HG03060 (cell line): ENCODE results near the gene FNDC3A.
"Not testable (repeated sequence)": the region's sequence is repeated elsewhere in the genome, so short reads cannot be mapped to it uniquely, and the experiment has no call there.

ENCODE experiments used
- ATAC-seq: cut with Tn5 transposase; IDR thresholded peaks from one replicate; pipeline ENCODE4 v1.9.1; 2021; ENCODE audit warnings: low read depth, moderate number of reproducible peaks; ENCODE audit not compliant: unreplicated experiment

The FNDC3A gene

DNA sequence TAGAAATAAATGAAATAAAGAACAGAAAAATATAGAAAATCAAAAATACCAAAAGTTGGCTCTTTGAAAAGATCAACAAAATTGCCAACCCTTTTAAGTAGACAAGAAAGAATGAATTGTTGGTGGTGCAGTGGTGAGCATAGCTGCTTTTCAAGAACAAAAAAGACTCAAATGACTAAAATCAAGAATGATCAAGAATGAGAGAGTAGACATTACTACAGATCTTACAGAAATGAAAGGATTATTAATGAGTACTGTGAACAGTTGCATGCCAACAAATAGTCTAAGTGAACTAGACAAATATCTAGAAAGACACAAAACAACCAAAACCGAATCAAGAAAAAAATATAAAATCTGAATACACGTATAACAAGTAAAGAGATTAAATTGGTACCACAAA is 53.9 kb downstream of the FNDC3A start:
- no peak for ATAC-seq

DNA sequence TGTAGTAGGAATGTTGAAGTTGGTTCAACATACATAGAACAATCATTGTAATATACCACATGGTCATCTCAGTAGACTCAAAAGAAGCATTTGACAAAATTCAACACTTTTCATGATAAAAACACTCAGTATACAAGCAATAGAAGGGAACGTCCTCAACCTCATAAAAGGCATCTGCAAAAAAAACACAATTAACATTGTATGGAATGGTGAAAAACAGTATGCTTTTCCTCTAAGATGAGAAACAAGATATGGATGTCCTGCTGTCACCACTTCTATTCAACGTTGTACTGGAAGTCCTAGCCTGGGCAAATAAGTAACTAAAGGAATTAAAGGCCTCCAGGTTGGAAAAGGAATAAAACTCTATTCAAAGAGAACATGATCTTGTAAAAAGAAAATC is 54.5 kb downstream of the FNDC3A start:
- ATAC-seq = no peak

DNA sequence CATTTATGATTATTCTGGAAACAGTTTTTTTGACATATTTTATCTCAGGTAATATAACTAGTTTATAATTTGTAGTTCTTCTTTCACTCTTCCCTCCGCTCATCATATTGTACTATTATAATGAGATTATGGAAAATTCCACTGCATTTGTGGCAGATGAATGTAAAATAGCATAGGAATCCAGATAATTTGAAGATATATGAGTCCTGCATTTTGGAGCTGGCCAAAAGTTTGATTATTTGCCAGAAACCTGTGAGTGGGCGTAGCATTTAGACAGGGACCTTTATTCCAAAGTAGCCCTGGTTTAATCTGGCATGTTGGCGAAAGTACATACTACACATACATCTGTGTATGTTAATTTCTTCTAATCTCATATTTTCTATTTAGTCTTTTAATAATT is 65.2 kb downstream of the FNDC3A start:
- no peak for ATAC-seq

DNA sequence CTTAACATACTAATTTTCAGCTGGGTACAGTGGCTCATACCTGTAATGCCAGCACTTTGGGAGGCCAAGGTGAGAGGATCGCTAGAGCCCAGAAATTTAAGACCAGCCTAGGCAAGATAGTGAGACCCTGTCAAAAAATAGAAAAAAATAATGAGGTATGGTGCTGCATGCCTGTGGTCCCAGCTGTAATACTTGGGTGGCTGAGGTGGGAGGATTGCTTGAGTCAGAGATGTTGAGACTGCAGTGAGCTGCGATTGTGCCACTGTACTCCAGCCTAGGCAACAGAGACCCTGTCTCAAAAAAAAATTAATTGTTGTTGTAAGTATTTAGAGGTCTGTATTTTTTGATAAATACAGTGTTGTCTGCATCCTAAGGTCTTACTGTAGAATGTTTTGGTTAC is 66.8 kb downstream of the FNDC3A start:
- no peak for ATAC-seq

DNA sequence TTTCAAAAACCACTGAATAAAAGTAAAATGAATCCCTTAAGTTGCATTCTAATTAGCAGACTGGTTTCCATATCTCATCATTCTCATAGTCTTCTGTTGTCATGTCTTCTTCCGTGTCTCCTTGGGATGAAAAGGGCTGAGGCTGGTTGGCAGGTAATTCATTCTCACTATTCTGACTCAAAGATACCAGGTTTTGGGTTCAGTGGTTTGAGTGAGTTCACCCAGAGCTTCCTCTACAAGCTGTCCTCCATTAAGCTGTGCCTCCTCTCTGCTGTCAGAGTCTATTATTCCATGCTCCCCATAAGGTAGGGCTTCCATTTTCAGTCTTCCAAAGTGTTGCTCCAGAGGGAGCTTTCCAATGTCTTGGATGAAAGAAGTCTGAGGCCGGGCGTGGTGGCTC is 68.3 kb downstream of the FNDC3A start:
- no peak for ATAC-seq

DNA sequence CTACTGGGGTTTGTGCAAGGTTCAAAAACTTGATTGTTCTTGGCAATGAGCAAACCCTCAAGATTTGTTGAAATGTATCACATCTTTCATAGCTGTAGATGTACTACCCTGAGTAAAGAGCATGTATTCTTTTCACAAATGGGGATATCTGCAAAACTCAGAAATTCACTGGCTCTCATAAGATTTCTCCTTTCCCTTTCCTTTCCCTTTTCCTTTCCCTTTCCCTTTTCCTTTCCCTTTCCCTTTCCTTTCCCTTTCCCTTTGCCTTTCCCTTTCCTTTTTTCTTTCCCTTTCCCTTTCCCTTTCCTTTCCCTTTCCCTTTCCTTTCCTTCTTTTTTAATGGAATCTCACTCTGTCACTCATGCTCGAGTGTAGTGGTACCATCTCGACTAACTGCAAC is 69.1 kb downstream of the FNDC3A start:
- ATAC-seq = no peak

DNA sequence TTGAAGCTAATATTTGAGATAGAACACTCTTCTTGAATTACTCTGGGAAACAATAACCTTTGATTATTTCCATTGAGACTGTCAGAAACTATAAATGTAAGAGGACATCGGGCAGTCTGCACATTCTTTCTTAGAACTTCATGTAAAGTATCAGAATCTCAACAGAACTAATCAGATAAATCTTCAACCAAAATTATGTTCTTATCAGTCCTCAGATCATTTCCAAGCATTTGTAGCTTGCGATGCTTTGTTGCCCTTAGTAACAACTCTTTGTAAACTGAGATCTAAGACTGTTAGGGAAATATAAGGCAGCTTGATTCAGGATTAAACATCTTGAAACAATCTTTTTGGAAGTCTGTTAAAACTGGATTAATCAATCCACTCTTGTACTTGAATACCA is 70.3 kb downstream of the FNDC3A start:
- no peak for ATAC-seq

DNA sequence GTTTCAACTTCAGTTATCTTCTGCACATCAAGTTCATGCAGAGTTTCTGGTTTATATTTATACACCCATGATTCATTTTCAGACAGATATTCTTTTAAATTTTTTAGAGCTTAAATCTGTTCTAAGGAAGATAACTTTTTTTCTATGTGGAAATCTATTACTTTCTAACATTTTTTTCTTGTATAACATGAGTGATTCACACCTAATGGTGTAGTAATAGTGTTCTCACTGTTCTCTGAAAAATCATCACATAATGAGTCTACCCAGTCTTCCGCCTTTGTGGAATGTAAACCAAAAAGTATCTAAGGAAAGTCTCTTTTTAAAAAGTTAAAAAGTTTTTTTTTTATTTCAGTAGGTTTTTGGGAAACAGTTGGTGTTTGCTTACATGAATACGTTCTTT is 70.8 kb downstream of the FNDC3A start:
- ATAC-seq = no peak

DNA sequence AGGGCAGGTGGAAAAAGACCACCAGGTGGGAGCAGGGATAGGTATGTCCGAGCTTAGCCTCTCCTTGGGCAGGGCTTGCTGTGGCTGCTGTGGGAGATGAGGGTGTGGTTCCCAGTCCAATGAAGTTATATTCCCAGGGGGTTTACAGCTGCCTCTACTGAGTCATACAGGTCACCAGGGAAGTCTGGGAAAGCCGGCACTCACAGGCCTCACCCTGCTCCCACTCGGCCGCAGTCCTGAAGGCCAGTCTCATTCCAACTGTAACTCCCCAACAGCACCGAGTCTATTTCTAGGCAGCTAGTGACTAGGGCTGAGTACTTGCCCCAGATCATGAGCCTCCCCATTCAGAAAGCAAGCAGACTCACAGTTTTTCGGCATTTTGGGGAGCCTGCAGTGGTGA is 77.1 kb downstream of the FNDC3A start:
- ATAC-seq = no peak

DNA sequence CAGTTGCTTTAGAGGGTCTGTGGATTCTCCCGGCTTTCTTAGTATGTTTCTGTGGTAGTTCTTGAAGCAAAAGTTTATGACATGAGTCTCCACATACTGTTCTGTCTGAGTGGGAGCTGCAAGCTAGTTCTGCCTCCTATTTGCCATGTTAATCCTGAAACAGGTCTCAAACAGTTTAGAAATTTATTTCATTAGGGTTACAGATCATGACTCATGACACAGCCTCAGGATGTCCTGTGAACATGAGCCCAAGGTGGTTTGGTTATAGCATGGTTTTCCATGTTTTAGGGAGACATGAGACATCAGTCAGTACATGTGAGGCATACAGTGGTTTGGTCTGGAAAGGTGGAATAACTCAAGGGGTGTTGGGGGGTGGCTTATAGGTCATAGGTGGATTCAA is 77.5 kb downstream of the FNDC3A start:
- no peak for ATAC-seq

DNA sequence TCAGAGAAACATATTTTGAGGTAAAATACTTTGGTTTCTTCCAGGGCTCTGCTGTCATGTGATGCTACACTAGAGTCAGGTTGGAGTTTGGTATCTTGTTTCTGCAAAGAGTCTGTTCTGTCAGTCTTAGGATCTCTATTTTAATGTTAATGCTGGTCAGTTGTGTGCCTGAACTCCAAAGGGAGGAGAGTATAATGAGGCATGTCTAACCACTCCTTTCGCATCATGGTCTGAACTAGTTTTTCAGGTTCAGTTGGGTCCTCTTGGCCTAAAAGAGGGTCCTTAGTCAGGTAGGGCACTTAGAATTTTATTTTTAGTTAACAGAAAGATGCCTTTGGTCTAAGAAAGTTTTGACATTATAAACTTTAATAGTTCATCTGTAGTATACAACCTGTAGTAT is 78.2 kb downstream of the FNDC3A start:
- no peak for ATAC-seq

DNA sequence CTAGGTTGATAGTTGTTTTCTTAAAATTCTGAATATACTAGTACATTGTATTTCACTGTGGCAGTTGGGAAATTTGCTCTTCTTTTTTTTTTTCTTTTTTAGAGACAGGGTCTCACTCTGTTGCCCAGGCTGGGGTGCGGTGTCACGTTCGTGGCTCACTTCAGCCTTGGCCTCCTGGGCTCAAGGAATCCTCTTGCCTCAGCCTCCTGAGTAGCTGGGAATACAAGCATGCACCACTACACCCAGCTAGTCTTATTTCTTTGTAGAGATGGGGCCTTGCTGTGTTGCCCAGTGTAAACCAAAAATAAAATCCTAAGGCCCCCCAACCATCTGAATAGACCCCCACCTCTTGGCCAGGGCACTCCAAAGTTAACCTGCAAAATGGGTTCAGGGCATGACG is 79.3 kb downstream of the FNDC3A start:
- ATAC-seq = no peak

DNA sequence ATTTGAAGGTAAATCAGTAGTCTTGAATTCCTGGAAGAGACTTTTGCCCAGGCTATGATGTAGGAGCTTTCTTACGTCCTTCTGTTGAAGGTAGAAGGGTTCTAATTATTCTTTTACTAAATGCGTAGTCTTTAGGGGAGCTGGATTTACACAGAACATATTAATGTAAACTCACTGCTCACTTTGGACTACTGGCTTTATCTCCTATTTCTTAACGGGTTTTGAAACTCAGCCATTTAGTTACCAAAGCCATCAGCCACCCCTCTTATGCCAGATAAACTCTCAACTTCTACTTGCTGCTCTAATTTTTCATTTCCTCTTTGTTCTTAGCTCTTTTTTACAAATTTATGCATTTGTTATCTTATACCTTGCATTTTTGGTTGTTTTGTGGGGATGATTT is 81.5 kb downstream of the FNDC3A start:
- no peak for ATAC-seq

DNA sequence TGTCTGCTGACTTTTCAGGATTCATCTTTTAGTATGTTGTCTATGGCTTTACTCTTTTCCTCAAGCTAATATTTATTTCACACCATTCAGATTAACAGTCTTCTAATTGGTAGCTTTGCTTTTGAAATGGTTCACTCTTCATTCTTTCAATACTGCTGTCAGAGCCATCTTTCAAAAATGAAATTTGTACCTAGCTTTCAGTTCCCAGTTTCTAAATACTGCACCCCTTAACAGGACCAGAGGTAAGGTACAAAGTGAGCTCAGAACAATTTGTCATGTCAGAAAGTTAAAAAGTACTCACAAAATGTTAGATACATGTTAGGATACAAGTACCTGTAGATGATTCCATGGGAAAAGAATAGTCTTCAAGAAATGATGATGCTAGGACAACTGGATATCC is 83.0 kb downstream of the FNDC3A start:
- ATAC-seq = no peak

DNA sequence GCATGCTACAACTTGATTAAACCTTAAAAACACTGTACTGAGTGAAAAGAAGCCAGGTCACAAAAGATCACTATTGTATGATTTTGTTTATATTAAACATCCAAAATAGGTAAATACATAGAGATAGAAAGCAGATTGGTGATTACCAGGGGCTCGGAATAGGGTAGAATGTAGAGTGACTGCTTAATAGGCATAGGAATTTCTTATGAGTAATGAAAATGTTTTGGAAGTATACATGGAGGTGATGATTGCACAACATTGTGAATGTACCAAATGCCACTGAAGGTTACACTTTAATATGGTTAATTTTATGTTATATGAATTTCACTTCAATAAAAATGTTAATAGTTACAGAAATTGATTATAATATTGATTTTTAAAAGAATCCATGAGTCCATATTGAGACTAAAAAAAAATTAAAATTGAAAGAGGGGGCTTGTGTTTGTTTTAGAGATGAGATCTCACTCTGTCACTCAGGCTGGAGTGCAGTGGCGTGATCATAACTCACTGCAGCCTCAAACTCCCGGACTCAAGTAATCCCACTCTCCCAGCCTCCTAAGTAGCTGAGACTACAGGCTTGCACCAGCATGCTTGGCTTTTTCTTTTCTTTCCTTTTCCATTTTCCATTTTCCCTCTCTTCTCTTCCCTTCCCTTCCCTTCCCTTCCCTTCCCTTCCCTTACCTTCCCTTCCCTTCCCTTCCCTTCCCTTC is 85.1 kb downstream of the FNDC3A start:
- ATAC-seq = no peak

DNA sequence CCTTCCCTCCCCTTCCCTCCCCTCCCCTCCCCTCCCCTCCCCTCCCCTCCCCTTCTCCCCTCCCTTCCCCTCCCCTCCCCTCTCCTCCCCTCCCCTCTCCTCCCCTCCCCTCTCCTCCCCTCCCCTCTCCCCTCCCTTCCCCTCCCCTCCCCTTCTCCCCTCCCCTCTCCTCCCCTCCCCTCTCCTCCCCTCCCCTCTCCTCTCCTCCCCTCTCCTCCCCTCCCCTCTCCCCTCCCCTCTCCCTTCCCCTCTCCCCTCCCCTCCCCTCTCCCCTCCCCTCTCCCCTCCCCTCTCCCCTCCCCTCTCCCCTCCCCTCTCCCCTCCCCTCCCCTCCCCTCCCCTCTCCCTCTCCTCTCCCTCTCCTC is 85.7 kb downstream of the FNDC3A start:
- ATAC-seq = not testable (repeated sequence)

DNA sequence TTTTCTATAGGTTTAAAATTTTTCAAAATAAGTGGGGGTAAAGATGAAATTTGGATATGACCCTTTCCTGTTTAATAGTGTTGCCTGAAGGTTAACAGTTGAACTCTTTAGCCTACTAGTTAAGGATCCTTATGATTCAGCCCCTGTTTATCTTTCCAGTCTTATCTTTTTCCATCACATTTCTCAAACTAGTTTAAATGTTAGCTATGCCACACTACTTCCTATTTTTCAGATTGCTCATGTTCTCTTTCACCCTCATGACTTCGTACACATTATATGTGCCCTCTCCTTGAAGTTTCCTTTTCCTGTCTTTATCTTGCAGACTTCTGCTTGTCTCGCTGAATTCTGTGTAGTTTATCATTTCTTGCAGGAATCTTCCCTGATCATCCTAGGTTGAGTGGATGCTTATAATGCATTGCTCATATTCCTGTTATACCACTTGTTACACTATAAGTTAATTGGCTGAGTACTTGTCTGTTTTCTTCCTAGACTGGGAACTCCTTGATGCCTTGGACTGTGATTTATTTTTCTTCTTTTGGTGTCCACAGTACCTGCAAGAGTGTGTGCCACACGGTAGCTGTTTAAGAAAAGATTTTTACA is 86.7 kb downstream of the FNDC3A start:
- no peak for ATAC-seq

DNA sequence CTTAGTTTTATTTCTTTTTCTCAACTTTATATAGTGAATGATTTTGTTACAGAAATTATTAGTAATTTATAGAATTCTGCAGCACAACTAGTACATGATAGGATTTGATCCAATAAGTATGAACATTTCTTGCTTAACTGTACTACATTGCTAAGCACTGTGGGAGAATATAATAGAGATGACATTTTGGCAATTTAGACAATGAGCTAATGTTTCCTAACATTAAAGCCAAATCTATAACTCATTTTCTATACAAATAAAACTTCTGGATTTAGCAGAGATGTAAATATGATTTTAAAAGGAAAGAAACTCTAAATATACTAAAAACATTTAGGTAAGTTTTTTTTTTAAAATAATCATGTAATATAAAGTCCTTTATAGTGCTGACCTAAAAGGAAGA is 87.3 kb downstream of the FNDC3A start:
- ATAC-seq = no peak

DNA sequence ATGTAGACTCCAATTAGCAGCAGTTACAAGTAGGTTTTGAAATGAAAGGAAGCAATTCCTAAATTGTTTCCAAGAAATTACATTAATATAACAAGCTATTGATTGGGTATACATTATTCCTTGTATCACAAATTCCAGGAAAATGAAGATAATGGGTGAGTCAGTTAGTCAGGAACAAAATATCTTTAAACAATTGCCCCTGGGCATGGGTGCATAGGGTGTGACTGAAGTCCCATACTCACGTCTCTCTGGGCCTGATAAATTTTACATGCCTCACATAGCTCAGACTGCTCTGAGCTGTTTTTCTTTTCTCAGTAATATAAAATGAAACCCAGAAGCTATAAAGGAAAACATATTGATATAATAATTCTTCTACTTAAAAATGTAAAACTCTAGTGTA is 87.8 kb downstream of the FNDC3A start:
- ATAC-seq = no peak

DNA sequence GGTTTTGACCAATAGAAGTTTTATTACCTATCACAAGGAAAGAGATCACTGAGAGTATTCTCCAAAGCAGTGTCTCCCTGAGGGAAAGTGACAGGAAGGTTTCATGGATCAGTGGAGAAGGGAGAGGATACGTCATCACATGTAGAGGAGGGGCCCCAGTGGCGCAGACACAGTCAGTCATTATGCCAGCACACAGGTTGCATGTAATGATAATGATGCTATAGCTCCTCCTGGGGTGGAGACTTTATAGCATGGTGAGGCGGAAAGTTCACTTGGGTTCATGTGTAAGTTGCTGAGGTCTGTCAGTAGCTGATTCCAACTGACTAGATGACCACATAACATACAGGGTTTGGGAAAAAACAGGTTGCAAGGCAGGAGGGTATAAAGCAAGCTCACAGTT is 88.8 kb downstream of the FNDC3A start:
- ATAC-seq = no peak

DNA sequence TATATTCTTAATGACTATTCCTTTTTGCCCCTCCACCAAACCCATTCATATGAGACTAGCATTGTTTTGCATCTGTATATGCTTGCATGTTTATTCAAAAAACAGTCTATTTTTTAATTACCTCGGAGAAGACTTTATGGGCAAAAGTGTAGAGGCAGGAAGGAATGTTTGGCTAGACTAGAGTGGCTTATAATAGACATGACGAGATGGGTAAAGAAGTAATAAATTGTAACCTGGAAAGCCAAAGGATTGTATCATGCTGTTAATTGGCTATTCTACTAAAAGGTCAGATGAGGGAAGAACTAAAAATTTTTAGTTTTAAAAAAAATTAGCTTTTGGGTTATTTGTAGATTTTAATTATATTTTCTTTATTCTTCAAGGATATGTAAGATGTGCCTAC is 91.1 kb downstream of the FNDC3A start:
- ATAC-seq = no peak

DNA sequence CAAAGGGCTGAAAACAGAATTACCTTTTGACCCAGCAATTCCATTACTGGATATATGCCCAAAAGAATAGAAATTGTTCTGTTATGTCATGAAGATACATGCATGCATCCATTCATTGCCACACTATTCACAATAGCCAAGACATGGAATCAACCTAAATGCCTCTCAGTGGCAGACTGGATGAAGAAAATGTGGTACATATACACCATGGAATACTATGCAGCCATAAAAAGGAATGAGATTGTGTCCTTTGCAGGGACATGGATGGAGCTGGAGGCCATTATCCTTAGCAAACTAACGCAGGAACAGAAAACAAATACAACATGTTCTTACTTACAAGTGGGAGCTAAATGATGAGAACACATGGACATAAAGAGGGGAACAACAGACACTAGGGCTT is 92.8 kb downstream of the FNDC3A start:
- ATAC-seq = not testable (repeated sequence)

DNA sequence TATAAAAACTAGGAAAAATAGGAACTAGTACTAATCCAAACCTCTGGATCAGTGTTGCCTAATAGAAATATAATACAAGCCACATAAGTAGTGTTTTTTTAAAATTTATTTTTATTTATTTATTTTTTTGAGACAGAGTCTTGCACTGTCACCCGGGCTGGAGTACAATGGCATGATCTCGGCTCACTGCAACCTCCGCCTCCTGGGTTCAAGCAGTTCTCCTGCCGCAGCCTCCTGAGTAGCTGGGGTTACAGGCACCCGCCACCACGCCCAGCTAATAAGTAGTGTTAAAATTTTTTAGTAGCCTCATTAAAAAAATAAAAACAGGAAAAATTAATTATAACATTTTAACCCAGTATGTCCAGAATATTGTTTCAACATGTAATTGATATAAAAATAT is 94.3 kb downstream of the FNDC3A start:
- ATAC-seq = not testable (repeated sequence)
